ENCODE results near the gene GABRB2.

GRCh38 chr5:161467703-161468102 lies 78.8 kb downstream of the GABRB2 start:
- TF ChIP-seq POLR2A (IDR thresholded peaks at IDR 0.05), result no peak
- no peak for TF ChIP-seq CTCF (IDR thresholded peaks at IDR 0.05)

All from adrenal gland (tissue), 5 donors.